ENCODE measurements around the gene MUC4.
"Not testable (repeated sequence)": the region's sequence is repeated elsewhere in the genome, so short reads cannot be mapped to it uniquely, and the experiment has no call there.

MUC4 gene

DNA sequence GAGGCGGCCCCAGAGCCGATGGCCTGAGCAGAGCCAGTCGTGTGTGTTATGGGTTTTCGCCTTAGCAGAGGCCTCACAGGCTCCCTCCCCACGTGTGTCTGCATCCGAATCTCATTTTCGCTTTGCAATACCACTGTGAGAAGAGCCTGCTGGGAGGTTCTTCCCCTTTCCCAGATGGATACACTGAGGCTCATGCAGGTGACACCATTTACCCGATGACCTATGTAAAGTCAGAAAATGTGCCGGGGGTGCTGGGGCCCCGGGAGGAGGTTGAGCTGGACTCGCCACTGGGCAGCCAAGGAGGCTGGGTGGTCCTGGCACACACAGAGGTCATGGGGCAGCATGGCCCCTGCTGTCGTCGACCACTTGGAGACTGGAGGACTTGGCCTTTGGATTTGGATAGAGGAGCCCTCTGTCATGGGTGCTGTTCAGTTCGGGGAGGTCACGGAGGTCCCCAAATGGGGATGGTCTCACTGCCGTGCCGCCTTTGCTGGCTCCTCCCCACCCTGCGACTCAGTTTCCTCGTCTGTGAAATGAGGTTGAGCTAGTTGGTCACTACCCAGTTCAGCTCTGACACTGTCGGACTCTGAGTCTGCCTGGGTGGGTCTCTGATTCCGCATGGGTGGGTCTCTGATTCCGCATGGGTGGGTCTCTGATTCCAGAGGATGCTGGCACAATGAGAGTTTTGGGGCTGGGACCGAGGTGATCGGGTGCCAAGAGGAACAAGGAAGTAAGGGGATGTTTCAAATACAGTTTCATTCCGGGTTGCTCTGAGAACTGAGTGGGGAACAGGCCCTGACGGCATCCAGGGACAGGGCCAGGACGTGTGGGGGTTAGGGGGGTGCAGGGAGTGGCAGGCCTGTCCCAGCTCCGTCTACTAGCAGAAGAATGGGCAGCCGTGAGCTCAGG is 23.2 kb upstream of the MUC4 start:
- no peak for DNase-seq

DNA sequence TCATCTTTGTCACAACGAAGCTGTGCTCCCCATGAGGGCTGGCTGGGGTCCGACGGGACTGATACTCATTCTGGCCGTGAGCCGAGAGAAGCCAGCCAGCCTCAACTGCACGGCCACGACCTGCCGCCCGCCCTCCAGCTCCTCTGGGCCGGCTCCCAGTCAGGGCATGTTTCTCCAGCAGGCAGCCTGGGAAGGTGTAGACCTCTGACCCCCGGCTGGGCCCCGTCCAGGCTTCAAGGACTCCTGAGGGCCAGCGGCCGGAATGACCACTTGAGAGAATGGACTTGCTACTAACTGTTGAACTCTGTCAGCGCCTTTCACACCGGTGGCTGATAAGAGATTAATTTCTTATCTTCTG is 18.1 kb upstream of the MUC4 start:
- no peak for DNase-seq

DNA sequence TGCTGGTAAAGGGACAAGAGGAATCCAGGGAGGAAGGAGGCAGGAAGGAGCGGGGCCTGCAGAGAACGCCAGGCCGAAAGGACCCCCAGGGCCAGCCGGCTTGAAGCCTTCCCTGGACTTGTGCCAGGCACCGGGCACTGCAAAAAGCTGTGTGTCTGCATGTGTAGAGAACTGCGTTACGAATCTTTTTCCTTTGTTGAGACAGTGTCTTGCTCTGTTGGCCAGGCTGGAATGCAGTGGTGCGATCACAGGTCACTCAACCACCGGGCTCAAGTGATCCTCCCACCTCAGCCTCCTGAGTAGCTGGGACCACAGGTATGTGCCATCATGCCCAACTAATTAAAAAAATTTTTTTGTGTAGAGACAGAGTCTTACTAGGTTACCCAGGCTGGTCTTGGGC is 17.0 kb upstream of the MUC4 start:
- DNase-seq = no peak

DNA sequence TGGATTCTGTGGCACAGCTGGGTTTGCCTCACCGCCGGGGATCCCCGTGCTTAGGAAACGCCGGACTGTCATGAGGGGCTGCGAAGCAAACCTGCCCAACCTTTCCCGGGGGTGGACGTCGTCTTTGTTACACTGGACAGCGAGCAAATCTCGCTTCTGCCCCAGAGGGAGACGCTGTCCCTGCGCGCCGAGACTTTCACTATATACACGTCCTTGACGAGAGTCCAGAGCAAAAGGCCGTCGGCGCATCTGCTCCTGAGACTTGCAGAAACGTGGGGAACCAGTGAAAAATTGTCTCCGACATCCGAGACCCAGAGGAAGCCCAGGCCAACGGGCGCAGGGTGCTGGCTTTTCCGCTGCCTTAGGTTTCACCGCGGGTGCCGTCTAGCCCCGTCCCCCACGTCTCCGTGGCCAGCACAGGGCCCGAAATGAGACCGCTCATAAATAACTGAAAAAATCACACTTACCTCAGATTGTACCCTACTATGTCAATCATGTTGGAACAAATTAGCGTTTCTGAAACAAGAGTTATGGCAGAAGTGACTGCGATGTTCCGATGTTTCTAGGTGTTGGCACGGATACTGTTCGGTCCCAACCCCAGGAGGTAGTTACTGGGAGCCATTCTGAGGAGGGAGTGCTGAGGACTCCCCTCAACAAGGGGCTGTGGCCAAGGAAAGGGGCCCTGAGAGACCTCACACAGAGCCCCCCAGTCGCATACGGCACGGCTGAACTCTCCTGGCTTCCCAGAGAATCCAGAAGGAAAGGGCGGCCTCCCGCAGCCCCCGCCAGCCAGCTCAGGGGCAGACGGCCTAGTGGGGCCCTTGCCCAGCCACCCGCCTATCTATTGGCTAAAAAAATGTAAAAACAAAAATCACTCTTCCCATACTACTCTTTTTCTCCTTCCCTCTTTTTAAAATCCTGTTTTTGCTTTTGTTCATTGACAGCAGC is 14.4 kb upstream of the MUC4 start:
- DNase-seq = no peak

DNA sequence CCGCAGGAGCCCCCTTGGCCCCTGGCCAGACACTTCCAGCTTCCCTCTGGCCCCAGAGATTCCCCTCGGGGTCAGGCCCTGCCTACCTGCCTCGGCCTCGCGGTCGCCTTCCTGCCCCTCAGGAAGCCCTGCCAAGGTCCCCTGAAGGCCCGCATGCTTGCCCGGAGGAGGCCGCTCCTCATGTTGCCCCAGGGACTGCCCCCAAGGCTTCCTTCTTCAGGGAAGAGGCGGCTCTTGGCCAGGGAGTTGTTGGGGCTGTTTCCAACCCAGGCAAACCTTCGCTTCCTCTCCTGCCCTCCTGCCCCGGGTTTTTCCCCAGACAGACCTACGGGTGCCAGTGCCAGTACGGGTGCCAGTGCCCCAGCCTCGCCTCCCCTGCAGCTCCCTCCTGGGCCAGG is 13.5 kb upstream of the MUC4 start:
- DNase-seq = no peak

DNA sequence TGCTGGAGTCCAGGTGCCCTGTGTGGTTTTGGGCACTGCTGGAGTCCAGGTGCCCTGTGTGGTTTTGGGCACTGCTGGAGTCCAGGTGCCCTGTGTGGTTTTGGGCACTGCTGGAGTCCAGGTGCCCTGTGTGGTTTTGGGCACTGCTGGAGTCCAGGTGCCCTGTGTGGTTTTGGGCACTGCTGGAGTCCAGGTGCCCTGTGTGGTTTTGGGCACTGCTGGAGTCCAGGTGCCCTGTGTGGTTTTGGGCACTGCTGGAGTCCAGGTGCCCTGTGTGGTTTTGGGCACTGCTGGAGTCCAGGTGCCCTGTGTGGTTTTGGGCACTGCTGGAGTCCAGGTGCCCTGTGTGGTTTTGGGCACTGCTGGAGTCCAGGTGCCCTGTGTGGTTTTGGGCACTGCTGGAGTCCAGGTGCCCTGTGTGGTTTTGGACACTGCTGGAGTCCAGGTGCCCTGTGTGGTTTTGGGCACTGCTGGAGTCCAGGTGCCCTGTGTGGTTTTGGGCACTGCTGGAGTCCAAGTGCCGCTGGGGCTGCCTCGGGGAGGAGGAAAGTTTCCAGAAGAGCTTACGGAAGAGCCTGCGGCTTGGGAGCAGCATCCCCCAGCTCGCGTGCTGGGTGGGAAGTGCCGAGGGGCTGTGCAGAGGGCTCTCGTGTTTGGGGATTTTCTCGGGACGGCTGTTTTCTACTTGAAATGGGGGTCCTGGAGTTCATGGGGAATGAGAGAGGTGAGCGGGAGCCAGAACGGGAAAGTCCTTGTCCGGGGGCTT is 12.9 kb upstream of the MUC4 start:
- DNase-seq = not testable (repeated sequence)

DNA sequence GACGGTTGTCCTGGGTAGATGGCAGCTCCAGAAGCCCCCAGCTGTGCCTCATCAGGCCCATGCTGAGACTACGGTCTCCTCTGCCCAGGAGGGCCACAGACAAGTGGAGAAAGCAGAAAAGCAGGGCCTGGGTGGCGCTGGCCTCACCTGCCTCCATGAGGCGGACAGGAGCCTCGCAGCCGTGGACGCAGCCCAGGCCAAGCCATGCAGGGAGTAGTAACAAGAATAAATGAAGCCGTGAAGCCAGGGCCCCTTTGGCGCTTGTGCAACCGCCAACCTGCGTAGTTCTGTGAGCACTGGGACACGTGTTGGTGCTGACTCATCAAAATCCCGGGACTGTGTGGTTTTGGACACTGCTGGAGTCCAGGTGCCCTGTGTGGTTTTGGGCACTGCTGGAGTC is 12.3 kb upstream of the MUC4 start:
- no peak for DNase-seq

DNA sequence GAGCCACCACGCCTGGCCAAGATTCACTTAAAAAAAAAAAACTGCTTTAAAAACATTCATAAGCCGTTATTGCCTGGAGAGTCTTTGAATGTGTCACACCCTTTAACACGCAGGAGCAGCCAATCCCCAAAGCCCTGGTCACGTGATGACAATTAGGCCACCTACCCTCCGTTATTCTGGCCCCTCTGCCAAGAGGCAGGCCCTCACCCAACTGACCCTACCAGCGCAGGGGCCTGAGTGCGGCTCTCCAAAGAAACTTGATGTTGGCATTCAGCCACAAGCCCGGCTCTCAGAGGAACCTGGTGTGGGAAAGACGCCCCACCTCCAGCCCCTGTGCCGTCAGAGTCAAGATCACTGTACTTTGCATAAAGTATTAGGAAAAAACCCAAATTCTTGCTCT is 11.6 kb upstream of the MUC4 start:
- DNase-seq = no peak

DNA sequence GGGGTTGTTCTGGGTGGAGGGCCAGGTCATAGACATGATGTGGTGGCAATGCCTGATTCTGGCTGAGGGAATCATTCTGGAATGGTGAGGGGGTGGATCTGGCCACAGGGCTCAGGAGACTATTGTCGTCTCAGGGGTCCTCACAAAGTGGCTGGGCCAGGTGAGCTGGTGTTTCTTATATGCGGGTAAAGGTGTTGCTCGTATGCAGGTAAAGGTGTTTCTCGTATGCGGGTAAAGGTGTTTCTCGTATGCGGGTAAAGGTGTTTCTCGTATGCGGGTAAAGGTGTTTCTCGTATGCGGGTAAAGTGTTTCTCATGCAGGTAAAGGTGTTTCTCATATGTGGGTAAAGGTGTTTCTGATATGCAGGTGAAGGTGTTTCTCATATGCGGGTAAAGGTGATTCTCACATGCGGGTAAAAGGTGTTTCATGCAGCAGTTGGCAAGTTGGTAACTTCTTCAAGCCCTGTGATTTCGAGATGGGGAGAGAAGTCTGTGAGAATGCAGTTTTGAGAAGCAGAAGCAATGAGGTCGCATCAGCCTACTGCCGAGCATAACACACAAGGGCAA is 10.5 kb upstream of the MUC4 start:
- no peak for DNase-seq

DNA sequence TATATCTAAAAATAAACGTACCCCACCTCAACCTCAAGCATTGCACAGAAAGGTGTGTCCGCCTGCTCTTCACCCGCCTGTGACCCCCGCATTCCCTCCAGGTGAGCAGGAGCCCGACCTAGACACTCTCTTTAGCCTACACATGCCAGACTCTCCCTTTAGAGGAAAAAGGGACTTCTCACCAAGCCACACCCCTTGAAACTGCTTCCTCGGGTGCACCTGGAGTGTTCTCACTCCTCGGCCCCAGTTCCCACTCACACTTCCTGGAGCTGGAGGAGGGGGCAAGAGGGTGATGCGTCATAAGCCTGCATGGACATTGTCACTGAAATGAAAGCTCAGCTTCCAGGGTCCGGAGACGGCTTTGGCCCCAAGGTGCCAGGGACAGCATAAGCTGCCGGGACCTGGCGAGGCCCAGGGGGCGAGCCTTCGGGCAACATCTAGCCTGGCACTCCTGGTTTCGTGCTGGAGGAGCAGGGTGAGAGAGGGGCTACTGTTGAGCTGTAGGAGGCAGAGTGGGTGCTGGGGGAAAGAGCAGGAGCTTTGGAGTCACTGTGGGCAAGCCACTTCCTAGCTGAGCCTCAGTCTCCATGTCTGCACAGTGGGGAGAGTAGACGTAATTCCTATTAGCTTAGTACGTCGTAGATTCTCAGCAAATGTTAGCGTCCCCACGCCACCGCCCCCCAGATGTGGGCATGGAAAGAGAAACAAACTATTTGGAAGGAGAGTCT is 9.8 kb upstream of the MUC4 start:
- DNase-seq = no peak

DNA sequence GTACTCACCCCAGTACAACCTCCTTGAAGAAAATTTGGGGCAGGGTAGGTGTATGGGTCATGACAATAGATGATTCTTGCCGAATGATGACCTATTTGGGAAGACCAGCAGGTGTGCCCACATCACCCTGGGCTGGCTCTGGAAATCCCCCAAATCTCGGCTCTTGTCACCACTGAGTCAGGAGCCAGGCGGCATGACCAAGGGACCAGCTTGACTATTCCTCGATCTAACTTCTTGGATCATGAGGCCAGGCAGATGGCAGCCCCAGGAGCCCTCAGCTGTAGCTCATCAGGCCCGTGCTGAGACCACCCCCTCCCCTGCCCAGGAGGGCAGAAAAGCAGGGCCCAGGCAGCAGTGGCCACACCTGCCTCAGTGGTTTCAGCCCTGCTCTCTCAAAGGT is 9.2 kb upstream of the MUC4 start:
- no peak for DNase-seq

DNA sequence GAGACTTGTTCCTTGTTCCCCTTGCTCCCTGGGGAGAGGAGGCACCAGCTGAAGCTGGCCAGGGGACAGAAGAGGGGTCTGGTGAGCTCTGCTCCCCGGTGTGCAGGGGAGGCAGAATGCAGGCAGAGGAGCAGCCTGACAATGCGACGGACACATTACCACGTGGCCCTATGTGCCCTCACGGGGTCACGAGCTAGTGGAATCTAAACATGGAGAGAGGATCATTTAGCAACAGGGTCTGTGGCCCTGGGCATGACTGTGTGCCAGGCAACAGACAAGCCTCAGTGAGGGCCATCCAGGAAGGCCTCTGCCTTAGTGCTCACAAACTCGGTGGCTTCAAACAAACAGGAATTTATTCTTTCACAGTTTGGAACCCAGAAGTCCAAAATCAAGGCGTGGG is 8.5 kb upstream of the MUC4 start:
- no peak for DNase-seq

DNA sequence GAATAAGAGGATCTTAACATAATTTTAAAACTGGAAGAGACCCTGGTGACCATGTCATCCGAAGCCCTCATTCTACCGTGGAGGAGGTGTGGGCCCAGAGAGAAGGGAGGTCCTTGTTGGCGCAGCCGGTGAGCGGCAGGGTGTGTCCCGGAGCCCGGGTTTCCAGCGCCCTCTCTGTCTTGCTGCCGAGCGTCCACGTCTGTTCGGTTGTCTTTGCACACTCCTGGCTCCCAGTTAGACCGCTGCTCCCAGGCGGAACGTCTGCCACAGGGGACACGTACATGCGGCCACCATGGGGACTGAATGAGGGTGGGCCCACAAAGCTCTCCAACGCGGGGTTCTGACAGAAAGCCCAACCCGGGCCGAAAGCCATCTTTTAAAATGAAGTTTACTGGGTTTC is 6.6 kb upstream of the MUC4 start:
- no peak for DNase-seq

DNA sequence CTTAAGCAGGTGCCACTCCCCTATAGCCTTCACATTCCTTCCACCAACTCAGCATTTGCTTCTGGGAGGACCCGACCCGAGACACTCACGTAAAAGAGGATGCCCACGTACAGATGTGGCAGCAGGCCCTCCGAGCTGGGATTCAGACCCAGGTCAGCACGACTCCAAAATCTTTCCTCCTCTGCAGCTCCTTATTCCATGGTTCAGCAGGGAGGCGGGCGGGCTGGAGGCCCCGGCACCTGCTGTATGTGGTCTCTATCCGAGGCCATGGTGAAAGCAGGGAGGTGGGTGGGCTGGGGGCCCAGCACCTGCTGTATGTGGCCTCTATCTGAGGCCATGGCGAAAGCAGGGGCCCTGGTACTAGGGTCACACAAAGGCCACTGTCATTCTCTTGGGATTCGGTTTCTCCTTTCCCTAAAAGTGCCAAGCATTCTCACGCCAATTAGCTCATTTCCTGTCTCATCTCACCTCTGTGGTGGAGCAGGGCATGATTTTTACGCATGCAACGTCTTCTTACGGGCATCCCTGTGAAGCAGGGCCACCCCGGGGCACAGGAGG is 5.9 kb upstream of the MUC4 start:
- no peak for DNase-seq

DNA sequence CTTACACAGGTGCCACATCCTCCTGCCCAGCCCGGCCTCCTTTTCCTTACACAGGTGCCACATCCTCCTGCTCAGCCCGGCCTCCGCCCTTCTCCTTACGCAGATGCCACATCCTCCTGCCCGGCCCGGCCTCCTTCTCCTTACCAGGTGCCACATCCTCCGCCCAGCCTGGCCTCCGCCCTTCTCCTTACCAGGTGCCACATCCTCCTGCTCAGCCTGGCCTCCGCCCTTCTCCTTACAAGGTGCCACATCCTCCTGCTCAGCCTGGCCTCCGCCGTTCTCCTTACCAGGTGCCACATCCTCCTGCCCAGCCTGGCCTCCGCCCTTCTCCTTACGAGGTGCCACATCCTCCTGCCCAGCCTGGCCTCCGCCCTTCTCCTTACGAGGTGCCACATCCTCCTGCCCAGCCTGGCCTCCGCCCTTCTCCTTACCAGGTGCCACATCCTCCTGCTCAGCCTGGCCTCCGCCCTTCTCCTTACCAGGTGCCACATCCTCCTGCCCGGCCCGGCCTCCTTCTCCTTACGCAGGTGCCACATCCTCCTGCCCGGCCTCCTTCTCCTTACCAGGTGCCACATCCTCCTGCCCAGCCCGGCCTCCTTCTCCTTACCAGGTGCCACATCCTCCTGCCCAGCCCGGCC is 4.7 kb upstream of the MUC4 start:
- not testable (repeated sequence) for DNase-seq

DNA sequence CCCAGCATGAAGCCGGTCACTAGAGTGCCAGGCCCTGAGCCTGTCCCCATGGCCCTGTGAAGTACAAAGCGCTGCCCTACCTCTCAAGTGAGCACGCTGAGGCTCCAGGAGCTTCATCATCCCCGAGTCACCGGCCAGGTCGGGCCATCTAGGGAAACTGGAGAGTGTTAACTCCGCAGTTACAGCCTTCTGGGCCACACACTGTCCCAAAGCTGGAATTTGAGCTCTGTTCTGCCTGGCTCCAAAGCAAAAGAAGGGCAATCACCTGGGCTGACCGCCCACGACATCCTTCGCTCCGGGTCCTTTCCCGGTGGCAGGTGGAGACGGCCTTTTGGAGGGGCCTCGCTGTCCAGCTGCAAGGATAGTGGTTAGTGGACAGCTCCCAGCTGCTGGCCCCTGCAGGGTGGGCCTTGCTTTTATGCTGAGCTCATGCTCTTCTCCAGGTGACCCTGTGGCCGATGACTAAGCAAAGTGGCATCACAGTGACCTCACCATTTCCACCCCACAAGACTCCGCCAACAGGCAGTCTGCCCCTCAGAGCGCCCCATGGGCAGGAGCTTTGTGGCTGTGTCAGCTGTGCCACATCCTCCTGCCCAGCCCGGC is 3.5 kb upstream of the MUC4 start:
- no peak for DNase-seq

DNA sequence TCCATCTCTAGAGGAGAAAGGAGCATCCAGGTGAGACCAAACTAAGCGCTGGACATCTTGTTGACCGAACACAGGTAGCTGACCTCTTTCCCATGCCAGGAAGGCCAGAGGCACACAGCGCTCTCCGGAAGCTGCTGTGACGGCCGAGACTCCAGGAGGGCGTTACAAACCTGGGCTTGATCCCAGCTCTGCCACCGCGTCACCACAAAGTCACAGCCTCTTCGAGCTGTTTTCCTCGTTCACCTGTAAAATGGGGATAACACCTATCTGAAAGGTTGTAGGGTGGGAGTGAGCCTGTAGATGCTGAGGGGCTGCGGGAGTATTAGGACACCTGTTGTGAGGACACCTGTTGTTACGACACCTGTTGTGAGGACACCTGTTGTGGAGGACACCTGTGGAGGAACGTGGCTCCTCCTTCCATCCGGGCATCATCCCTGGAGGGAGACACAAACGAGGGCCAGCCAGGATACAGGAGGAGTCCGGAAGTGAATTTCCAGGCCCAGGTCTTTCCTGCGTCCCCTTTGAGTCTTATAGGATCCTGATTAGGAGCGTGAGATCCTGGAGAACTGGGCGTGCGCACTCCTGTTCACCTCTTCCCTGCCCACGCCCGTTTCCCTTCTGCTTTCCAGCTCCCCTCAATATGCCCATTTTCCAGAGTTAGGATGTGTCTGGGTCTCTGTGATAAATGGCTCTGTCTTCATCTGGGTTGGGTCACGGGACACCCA is 2.3 kb upstream of the MUC4 start:
- DNase-seq = no peak

DNA sequence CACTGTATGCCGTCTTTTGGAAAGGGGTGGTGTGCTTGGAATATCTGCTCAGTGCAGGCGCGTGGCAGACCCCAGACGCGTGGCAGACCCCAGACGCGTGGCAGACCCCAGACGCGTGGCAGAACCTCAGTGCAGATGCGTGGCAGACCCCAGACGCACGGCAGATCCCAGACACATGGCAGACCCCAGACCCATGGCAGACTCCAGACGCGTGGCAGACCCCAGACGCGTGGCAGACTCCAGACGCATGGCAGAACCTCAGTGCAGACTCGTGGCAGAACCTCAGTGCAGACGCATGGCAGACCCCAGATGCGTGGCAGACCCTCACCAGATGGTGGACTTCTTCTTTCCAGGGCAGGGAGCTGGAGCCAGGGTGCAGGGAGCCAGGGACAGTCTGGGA is 637 bp upstream of the MUC4 start:
- DNase-seq = no peak

DNA sequence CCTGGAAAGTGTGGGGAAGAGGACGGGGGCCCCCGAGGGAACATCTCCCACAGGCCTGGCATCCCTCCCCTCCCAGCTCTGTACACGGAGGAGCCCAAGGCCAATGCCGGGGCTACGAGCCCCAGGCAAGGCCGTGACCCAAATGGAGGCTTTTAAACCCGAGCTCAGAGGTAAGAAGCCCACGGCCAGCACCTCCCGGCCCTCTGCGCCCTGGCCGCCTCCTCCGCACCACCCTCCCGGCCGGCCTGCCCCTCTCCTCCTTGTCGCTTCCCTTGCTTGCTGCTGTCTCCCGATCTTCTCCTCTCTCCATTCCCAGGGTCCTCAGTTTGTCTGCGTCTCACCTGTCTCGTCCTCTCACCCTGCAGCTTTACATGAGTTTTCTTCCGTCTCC is 1.3 kb downstream of the MUC4 start:
- no peak for DNase-seq

DNA sequence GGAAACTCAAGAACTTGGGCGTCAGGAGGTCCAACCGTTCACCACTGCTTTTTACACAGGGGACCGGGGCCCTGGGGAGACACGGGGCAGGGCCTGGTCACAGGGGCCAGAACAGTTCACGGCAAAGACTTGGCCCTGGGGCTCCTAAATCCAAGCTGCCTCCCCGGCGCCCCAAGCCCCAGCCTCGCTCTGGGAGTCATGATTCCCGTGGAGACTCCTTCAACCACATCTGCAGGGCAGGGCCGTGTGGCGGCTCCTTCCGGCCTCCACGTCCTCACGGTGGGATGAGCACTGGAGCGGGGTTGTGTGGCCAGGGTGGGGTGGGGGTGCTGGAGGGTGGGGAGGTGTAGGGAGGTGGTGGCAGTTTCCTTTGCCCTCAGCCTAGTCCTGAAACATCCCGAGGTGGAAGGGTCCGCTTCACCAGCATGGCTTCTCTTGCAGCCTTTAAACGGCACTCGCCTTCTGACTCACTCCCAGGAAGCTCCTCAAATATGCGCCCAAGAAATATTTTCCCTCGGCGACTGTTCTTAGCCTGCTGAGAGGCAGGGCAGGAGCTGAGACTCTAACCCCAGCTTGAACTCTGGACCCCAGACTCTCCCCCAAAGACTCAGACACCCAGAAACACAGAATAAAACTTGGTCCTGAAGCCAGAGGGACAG is 1.8 kb downstream of the MUC4 start:
- no peak for DNase-seq
